Endodermal cell (in vitro differentiated cells): ENCODE data around the gene PRKAG2. TPM values are rescaled to one million over a fixed set of nuclear protein-coding genes. Genes with fewer than 3 reads are reported as not detected.

Experiments used
- DNase-seq: peaks from one replicate; pipeline ENCODE4 v3.0.0-alpha.2; 2017
- H3K27ac ChIP-seq: 2 replicates; pipeline ENCODE4 v1.5.1; 2013; ENCODE audit warnings: mild to moderate bottlenecking, low read depth, low read length, moderate library complexity
- H3K27me3 ChIP-seq: 2 replicates; pipeline ENCODE4 v1.6.1; 2013; ENCODE audit warnings: mild to moderate bottlenecking, low read length, moderate library complexity; ENCODE audit not compliant: insufficient read depth, control insufficient read depth, poor library complexity, severe bottlenecking
- H3K36me3 ChIP-seq: 2 replicates; pipeline ENCODE4 v1.7.0; 2013; ENCODE audit warnings: mild to moderate bottlenecking, low read length, moderate library complexity; ENCODE audit not compliant: control insufficient read depth, insufficient read depth
- H3K4me1 ChIP-seq: one replicate; pipeline ENCODE4 v1.7.0; 2013; ENCODE audit warnings: low read length; ENCODE audit not compliant: control insufficient read depth, insufficient read depth
- H3K4me3 ChIP-seq: 2 replicates; pipeline ENCODE4 v1.5.1; 2013; ENCODE audit warnings: mild to moderate bottlenecking, low read length, moderate library complexity
- H3K9ac ChIP-seq: 2 replicates; pipeline ENCODE4 v1.6.1; 2013; ENCODE audit warnings: mild to moderate bottlenecking, low read length, moderate library complexity; ENCODE audit not compliant: poor library complexity, severe bottlenecking; ENCODE audit errors: extremely low read depth
- H3K9me3 ChIP-seq: 2 replicates; pipeline ENCODE4 v1.6.1; 2013; ENCODE audit warnings: mild to moderate bottlenecking, low read length, moderate library complexity; ENCODE audit not compliant: control insufficient read depth
- H3K27ac Mint-ChIP-seq: 2 replicates; pipeline ENCODE4 v1.8.0; 2020; ENCODE audit warnings: mixed read lengths
- H3K27me3 Mint-ChIP-seq: 2 replicates; pipeline ENCODE4 v1.8.0; 2021; ENCODE audit warnings: mild to moderate bottlenecking, mixed read lengths; ENCODE audit not compliant: insufficient read depth
- H3K36me3 Mint-ChIP-seq: 2 replicates; pipeline ENCODE4 v1.8.0; 2020; ENCODE audit warnings: low read depth, mixed read lengths
- H3K4me1 Mint-ChIP-seq: 2 replicates; pipeline ENCODE4 v1.8.0; 2020; ENCODE audit warnings: mixed read lengths
- H3K4me3 Mint-ChIP-seq: 2 replicates; pipeline ENCODE4 v1.8.0; 2020; ENCODE audit warnings: mild to moderate bottlenecking, moderate library complexity, mixed read lengths
- H3K9me3 Mint-ChIP-seq: 2 replicates; pipeline ENCODE4 v1.8.0; 2020; ENCODE audit warnings: mild to moderate bottlenecking, mixed read lengths
- CTCF ChIP-seq: fragments of 200-600 bp; sonication (generic); conservative IDR thresholded peaks from 2 replicates; pipeline ENCODE4 v1.5.0; 2021; ENCODE audit warnings: antibody characterized with exemption, mild to moderate bottlenecking
- whole genome bisulfite sequencing, 2 experiments: methylation state at CpG; one replicate each; pipeline versions ENCODE4 v1.1.5 to v1.1.7; 2013; ENCODE audit warnings: missing lambda C conversion rate in 2 of 2, mixed read lengths in 1 of 2; ENCODE audit not compliant: insufficient coverage in 1 of 2, insufficient read length in 1 of 2; 5-methylcytosine and 5-hydroxymethylcytosine counted together
- total RNA-seq, 2 donors: library from RNA; stranded (reverse); fragmentation: NEBNext Ultra II Directional in 1 of 2; extraction: Animal tissue kit (Norgen Biotek cat#: 25700) in 1 of 2; gene quantifications; 2 replicates in 1 of 2; 3 replicates in 1 of 2; pipeline ENCODE4 v1.2.1, GENCODE V29; 2021

The PRKAG2 gene
- total RNA-seq, 2 donors from 2014 or later = 17.2 to 20.7 TPM

GRCh38 chr7:151681726-151682125 is 195.2 kb downstream of the PRKAG2 start:
- no peaks in the 10 kb centered on the region for H3K9me3 Mint-ChIP-seq
- no peak overlapping the region for H3K4me3 Mint-ChIP-seq
- Histone ChIP-seq H3K4me3 (no peak overlapping the region), H3K9ac (no peak overlapping the region), H3K27me3 (no peaks in the 10 kb centered on the region), H3K4me1 (peaks cover 4% of the 10 kb centered on the region), H3K27ac (no peak overlapping the region), H3K9me3 (no peaks in the 10 kb centered on the region), H3K36me3 (no peaks in the 10 kb centered on the region)
- H3K27me3 Mint-ChIP-seq = no peaks in the 10 kb centered on the region
- no peak for TF ChIP-seq CTCF
- peaks cover 14% of the 10 kb centered on the region for H3K4me1 Mint-ChIP-seq
- WGBS, 2 experiments = 90 to 100% methylated on average over 2 to 3 of the region's 3 CpGs
- DNase-seq = no peak
- no peaks in the 10 kb centered on the region for H3K36me3 Mint-ChIP-seq
- H3K27ac Mint-ChIP-seq = no peak overlapping the region

GRCh38 chr7:151680810-151681209 is 196.1 kb downstream of the PRKAG2 start:
- Histone ChIP-seq H3K36me3 (no peaks in the 10 kb centered on the region), H3K9ac (no peak overlapping the region), H3K4me3 (no peak overlapping the region), H3K9me3 (no peaks in the 10 kb centered on the region), H3K27ac (no peak overlapping the region), H3K4me1 (peaks cover 4% of the 10 kb centered on the region), H3K27me3 (no peaks in the 10 kb centered on the region)
- H3K36me3 Mint-ChIP-seq = no peaks in the 10 kb centered on the region
- H3K27me3 Mint-ChIP-seq = no peaks in the 10 kb centered on the region
- no peak overlapping the region for H3K27ac Mint-ChIP-seq
- H3K9me3 Mint-ChIP-seq = no peaks in the 10 kb centered on the region
- no peak for DNase-seq
- 40 to 70% methylated on average over 1 to 7 of the region's 7 CpGs for whole genome bisulfite sequencing, 2 experiments
- peaks cover 10% of the 10 kb centered on the region for H3K4me1 Mint-ChIP-seq
- TF ChIP-seq CTCF = no peak
- no peak overlapping the region for H3K4me3 Mint-ChIP-seq

- WGBS, 2 experiments = 92 to 96% methylated on average over 9 to 11 of the region's 11 CpGs
- H3K36me3 Mint-ChIP-seq = no peaks in the 10 kb centered on the region
- Histone ChIP-seq H3K4me1 (peaks cover 4% of the 10 kb centered on the region), H3K9me3 (no peaks in the 10 kb centered on the region), H3K36me3 (no peaks in the 10 kb centered on the region), H3K9ac (no peak overlapping the region), H3K4me3 (no peak overlapping the region), H3K27me3 (no peaks in the 10 kb centered on the region), H3K27ac (no peak overlapping the region)
- TF ChIP-seq CTCF = no peak
- H3K27me3 Mint-ChIP-seq = no peaks in the 10 kb centered on the region
- H3K4me3 Mint-ChIP-seq = no peak overlapping the region
- H3K27ac Mint-ChIP-seq = peak overlapping the region; percentile 68
- H3K9me3 Mint-ChIP-seq = no peaks in the 10 kb centered on the region
- H3K4me1 Mint-ChIP-seq = peaks cover 10% of the 10 kb centered on the region
- no peak for DNase-seq
Observed at GRCh38 chr7:151679881-151680612, 196.9 kb downstream of the PRKAG2 start.
